ENCODE measurements around the gene SLC4A7.
A peak's percentile ranks its signal among the peaks of the same experiment; 100 is the strongest.

Gene SLC4A7

DNA sequence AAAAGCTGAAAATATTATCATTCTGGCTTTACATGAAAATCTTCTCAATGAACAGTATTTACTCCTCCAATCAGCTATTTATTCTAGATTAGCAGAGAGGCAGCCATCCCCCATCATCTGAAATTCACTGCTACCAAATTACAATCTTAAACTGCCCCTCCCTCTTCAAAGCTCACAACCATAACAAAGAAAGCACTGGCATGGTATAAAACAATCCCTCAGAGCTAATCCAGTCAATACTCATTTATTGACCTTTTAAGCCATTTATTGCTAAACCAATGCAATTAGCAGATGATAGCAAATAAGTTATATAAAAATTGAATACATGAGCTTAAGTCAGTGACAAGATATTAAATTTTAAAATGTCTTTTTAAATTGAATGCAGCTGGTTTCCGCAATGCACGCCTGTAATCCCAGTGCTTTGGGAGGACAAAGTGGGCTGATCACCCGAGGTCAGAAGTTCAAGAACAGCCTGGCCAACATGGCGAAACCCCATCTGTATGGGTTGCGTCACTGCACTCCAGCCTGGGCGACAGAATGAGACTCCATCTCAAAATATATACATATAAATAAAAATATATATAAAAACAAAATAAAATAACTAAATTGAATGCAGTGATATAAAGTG, 12.1 kb downstream of the SLC4A7 start:
- DNase-seq (ENCODE audit: extremely low spot score) = no peak
- TF ChIP-seq, protein P1, sequence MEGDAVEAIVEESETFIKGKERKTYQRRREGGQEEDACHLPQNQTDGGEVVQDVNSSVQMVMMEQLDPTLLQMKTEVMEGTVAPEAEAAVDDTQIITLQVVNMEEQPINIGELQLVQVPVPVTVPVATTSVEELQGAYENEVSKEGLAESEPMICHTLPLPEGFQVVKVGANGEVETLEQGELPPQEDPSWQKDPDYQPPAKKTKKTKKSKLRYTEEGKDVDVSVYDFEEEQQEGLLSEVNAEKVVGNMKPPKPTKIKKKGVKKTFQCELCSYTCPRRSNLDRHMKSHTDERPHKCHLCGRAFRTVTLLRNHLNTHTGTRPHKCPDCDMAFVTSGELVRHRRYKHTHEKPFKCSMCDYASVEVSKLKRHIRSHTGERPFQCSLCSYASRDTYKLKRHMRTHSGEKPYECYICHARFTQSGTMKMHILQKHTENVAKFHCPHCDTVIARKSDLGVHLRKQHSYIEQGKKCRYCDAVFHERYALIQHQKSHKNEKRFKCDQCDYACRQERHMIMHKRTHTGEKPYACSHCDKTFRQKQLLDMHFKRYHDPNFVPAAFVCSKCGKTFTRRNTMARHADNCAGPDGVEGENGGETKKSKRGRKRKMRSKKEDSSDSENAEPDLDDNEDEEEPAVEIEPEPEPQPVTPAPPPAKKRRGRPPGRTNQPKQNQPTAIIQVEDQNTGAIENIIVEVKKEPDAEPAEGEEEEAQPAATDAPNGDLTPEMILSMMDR (IDR thresholded peaks at IDR 0.05; ENCODE audit: control extremely low read depth, extremely low read depth, low read depth, missing control alignments) = no peak
- ChIA-PET POLR2A (interaction anchor here (1.5 kb wide), 1 partner anchor 13 kb away, joined by 3 read pairs; the partner anchor contains the start of gene SLC4A7), CTCF (interaction anchor here (0.9 to 5.2 kb wide), 13 partner anchors 8 to 208 kb away, joined by 3 to 24 read pairs (median 4); partner anchors contain the start of gene SLC4A7)

DNA sequence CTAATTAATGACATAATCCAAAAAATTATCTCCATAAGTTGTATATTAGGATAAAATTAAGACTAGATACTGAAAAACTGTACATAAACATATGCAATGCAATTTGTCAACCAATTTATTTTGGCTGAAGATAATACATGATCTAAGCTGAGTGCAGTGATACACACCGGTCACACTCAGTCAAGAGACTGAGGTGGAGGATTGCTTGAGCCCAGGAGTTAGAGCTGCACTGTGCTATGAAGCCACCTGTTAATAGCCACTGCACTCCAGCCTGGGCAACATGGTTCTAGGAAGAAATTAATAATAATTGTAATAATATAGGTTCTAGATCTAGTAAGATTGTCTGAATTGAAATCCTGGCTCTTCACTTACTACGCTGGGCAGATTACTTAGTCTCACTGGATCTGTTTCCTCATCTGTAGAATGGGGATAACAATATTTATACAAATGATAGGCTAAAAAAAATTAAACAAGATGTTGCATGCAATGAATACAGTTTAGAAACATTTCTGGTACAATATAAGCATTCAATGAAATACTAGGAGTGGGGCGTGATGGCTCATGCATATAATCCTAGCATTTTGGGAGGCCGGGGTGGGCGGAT, 15.8 kb downstream of the SLC4A7 start:
- DNase-seq (ENCODE audit: extremely low spot score) = no peak
- ChIA-PET CTCF (interaction anchor here (0.9 to 5.2 kb wide), 21 partner anchors 7 to 334 kb away, joined by 3 to 30 read pairs (median 6); partner anchors contain the start of gene SLC4A7), POLR2A (no interaction called here)
- TF ChIP-seq, protein P1 (IDR thresholded peaks at IDR 0.05; ENCODE audit: control extremely low read depth, extremely low read depth, low read depth, missing control alignments) = no peak

DNA sequence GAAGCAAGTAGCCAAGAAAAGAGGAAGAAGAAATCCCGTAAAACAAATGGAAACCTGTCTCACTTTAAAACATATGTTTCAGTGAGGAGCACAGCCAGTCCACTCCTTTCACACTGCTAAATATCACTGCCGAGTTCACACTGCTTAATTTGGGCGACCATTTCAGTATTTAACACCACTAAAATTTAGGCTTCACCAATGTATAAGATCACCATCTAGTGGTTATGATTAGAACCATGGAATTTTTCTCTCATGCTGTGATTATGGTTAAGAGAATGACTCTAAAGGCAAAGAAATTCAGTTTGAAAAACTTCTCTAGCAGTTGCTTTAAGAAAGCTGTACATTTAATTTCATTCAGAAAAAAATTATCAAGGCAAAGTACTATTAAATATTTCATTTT, 16.6 kb downstream of the SLC4A7 start:
- POLR2A ChIA-PET = no interaction called here
- TF ChIP-seq, protein P1 (IDR thresholded peaks at IDR 0.05; ENCODE audit: control extremely low read depth, extremely low read depth, low read depth, missing control alignments) = peak; percentile 50
- DNase-seq (ENCODE audit: extremely low spot score) = peak; percentile 63

DNA sequence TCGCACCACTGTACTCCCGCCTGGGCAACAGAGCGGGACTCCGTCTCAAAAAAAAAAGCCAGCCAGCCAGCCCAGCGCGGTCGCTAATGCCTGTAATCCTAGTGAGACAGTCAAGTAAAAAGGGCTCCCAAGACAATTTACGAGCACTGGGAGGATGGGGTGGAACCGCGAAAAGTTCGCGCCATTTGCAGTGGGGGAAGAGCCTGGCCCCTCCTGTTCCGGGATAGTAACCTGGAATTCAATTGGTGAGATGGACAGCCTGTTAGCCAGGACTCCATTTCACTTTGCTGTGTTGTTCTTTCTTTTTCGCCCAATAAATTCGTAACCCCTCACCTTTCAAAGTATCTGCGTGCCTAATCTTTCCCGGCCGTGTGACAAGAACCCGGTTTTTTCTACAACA, 19.5 kb downstream of the SLC4A7 start:
- ChIA-PET CTCF (interaction anchor here (0.7 to 1.6 kb wide), 2 partner anchors 12 to 107 kb away, joined by 3 to 4 read pairs; no protein-coding TSS in a partner anchor), POLR2A (no interaction called here)
- no peak for DNase-seq (ENCODE audit: extremely low spot score)
- TF ChIP-seq, protein P1 (IDR thresholded peaks at IDR 0.05; ENCODE audit: control extremely low read depth, extremely low read depth, low read depth, missing control alignments) = no peak

More for the DNA sequence above, 16.6 kb downstream of the SLC4A7 start:
- CTCF ChIA-PET = interaction anchor here (0.7 to 3.7 kb wide), 32 partner anchors 10 to 325 kb away, joined by 3 to 30 read pairs (median 4); partner anchors contain the start of gene SLC4A7

DNA sequence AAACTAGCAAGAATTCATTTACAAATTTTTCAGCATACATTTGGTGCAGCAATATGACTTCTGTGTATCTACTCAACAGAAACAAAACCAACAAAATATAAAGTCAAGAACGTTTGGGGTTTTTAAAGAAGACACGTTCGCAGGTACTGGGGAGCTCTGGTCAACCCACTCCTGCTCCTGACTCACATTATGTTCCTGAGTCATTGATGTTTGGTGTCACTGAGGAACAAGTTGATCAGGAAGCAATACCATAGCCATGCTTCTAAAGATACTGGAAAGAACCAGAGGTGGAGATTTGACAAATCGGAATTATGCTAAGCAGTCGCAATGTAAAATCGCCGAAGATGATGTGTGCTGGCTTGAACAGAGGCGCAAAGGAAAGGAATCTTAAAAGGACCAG, 22.0 kb downstream of the SLC4A7 start:
- DNase-seq (ENCODE audit: extremely low spot score) = no peak
- ChIA-PET POLR2A (no interaction called here), CTCF (no interaction called here)
- TF ChIP-seq, protein P1 (IDR thresholded peaks at IDR 0.05; ENCODE audit: control extremely low read depth, extremely low read depth, low read depth, missing control alignments) = no peak

DNA sequence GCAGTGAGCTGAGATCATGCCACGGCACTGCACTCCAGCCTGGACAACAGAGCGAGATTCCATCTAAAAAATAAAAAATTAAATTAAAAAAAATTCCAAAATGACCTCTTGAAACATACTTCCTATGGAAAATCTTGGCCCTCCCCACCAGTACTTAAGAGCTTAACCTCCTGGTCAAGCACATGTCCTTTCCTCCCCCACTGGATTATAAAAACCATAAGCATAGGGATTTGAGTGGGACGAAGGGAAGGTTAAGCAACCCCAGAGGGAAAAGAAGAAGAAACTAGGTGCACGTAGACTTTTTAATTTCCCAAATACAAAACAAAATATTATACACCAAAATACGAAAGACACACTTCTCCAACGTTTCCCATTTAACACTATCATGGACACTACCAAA, 25.3 kb downstream of the SLC4A7 start:
- no peak for DNase-seq (ENCODE audit: extremely low spot score)
- TF ChIP-seq, protein P1 (IDR thresholded peaks at IDR 0.05; ENCODE audit: control extremely low read depth, extremely low read depth, low read depth, missing control alignments) = no peak
- POLR2A ChIA-PET = no interaction called here
- CTCF ChIA-PET = interaction anchor here (1.6 to 3.5 kb wide), 3 partner anchors 8 to 13 kb away, joined by 7 to 30 read pairs (median 10); no protein-coding TSS in a partner anchor

All from GM10248 (cell line).